Astrocyte (in vitro differentiated cells and primary cell): ENCODE data around the gene SMIM12. TPM values are rescaled to one million over a fixed set of nuclear protein-coding genes. Genes with fewer than 3 reads are reported as not detected.
A peak's percentile ranks its signal among the peaks of the same experiment; 100 is the strongest.

Experiments
- DNase-seq: peaks from one replicate; pipeline ENCODE4 v3.0.0-alpha.2; 2010; ENCODE audit warnings: low read depth
- FAIRE-seq: peaks from 2 replicates; lab custom pipeline; 2011; peaks lifted over from hg19 to GRCh38; lab: Jason Lieb, UNC
- H2AFZ ChIP-seq: 2 replicates; pipeline ENCODE4 v1.6.0; 2012; ENCODE audit warnings: low read depth, low read length, inconsistent platforms
- H3K27ac ChIP-seq: 2 replicates; pipeline ENCODE4 v1.5.1; 2011; ENCODE audit warnings: low read depth, low read length, inconsistent platforms
- H3K27me3 ChIP-seq: 2 replicates; pipeline ENCODE4 v1.6.0; 2011; ENCODE audit warnings: low read length, inconsistent platforms; ENCODE audit not compliant: insufficient read depth
- H3K36me3 ChIP-seq: 2 replicates; pipeline ENCODE4 v1.5.1; 2011; ENCODE audit warnings: low read length, inconsistent platforms; ENCODE audit not compliant: insufficient read depth
- H3K4me1 ChIP-seq: 2 replicates; pipeline ENCODE4 v1.5.1; 2011; ENCODE audit warnings: low read length, inconsistent platforms; ENCODE audit not compliant: insufficient read depth
- H3K4me2 ChIP-seq: 2 replicates; pipeline ENCODE4 v1.6.0; 2012; ENCODE audit warnings: low read length, inconsistent platforms
- H3K4me3 ChIP-seq: 2 replicates; pipeline ENCODE4 v1.5.1; 2011; ENCODE audit warnings: low read depth, mild to moderate bottlenecking, low read length, inconsistent platforms; ENCODE audit not compliant: insufficient read depth
- H3K79me2 ChIP-seq: 2 replicates; pipeline ENCODE4 v1.6.0; 2012; ENCODE audit warnings: mild to moderate bottlenecking, low read length, inconsistent platforms; ENCODE audit not compliant: insufficient read depth
- H3K9ac ChIP-seq: 2 replicates; pipeline ENCODE4 v1.6.0; 2012; ENCODE audit warnings: mild to moderate bottlenecking, low read length, inconsistent platforms
- H3K9me3 ChIP-seq: 2 replicates; pipeline ENCODE4 v1.5.1; 2012; ENCODE audit warnings: low read depth, mild to moderate bottlenecking, low read length, inconsistent platforms; ENCODE audit not compliant: insufficient read depth
- H4K20me1 ChIP-seq: 2 replicates; pipeline ENCODE4 v1.6.0; 2012; ENCODE audit warnings: low read length, inconsistent platforms; ENCODE audit not compliant: insufficient read depth
- H3K27ac Mint-ChIP-seq: one replicate; pipeline ENCODE4 v1.8.0; 2021; ENCODE audit warnings: mild to moderate bottlenecking, mixed read lengths; ENCODE audit not compliant: unreplicated experiment
- H3K27me3 Mint-ChIP-seq: one replicate; pipeline ENCODE4 v1.8.0; 2021; ENCODE audit warnings: low read depth, mixed read lengths; ENCODE audit not compliant: unreplicated experiment
- H3K36me3 Mint-ChIP-seq: one replicate; pipeline ENCODE4 v1.8.0; 2021; ENCODE audit warnings: low read depth, mixed read lengths; ENCODE audit not compliant: unreplicated experiment
- H3K4me1 Mint-ChIP-seq: one replicate; pipeline ENCODE4 v1.8.0; 2021; ENCODE audit warnings: low read depth, mixed read lengths; ENCODE audit not compliant: unreplicated experiment
- H3K4me3 Mint-ChIP-seq: one replicate; pipeline ENCODE4 v1.8.0; 2021; ENCODE audit warnings: mild to moderate bottlenecking, moderate library complexity, mixed read lengths; ENCODE audit not compliant: unreplicated experiment
- H3K9me3 Mint-ChIP-seq: one replicate; pipeline ENCODE4 v1.8.0; 2021; ENCODE audit warnings: mild to moderate bottlenecking, mixed read lengths; ENCODE audit not compliant: unreplicated experiment
- EZH2 ChIP-seq: IDR thresholded peaks from 2 replicates; pipeline ENCODE4 v1.6.1; 2012; ENCODE audit warnings: mild to moderate bottlenecking, low read length, inconsistent platforms; ENCODE audit not compliant: insufficient read depth
- total RNA-seq: library from RNA; stranded (reverse); gene quantifications from 2 replicates; pipeline ENCODE4 v1.2.1, GENCODE V29; 2021
- TF ChIP-seq, protein P1 (sequence below): IDR thresholded peaks from 2 replicates; pipeline ENCODE4 v1.5.1; 2011; ENCODE audit warnings: low read depth, mild to moderate bottlenecking, inconsistent platforms, low read length, moderate library complexity; ENCODE audit not compliant: insufficient read depth

The SMIM12 gene
- total RNA-seq, 1 donor from 2014 or later, result 43.6 TPM

DNA sequence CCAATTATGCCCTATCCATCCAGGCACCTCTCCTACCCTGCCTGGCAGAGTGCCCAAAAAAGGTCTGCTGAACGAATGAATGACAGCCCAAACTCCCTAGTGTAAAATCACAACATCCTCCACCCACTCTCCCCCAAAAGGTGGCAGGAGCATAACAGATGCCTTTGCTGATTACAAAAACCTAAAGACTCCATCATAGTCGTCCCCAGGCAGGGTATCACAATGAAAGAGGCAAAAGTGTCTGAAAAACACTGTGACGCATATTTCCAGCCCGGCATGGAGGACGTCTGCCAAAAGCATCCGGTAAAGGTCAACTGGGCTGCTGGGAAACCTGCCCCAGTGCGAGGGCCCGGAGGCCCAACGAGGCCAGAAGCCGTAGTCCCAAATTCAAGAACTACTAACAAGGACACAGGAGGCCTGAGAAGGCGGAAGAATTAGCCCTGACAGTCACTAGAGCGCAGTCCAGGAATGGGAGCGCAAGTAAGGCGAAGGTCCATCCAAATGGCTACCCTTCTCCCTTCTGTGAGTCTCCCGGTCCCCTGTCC lies 576 bp downstream of the SMIM12 start:
- Mint-ChIP-seq H3K4me3 (peak overlapping the region; percentile 98), H3K27ac (peak overlapping the region; percentile 91), H3K36me3 (peaks cover 5% of the 10 kb centered on the region), H3K4me1 (peaks cover 8% of the 10 kb centered on the region), H3K9me3 (no peaks in the 10 kb centered on the region), H3K27me3 (peaks cover 17% of the 10 kb centered on the region)
- Histone ChIP-seq H3K9me3 (no peaks in the 10 kb centered on the region), H3K9ac (peak overlapping the region; percentile 92), H3K4me1 (peaks cover 12% of the 10 kb centered on the region), H3K27me3 (peaks cover 4% of the 10 kb centered on the region), H3K36me3 (peaks cover 12% of the 10 kb centered on the region), H3K4me2 (peak overlapping the region; percentile 98), H3K79me2 (peaks cover 47% of the 10 kb centered on the region), H4K20me1 (peaks cover 35% of the 10 kb centered on the region), H3K4me3 (peak overlapping the region; percentile 84), H3K27ac (peak overlapping the region; percentile 67), H2AFZ (peak overlapping the region; percentile 83)
- peak; percentile 16 for DNase-seq
- no peak for FAIRE-seq
- TF ChIP-seq, protein P1, sequence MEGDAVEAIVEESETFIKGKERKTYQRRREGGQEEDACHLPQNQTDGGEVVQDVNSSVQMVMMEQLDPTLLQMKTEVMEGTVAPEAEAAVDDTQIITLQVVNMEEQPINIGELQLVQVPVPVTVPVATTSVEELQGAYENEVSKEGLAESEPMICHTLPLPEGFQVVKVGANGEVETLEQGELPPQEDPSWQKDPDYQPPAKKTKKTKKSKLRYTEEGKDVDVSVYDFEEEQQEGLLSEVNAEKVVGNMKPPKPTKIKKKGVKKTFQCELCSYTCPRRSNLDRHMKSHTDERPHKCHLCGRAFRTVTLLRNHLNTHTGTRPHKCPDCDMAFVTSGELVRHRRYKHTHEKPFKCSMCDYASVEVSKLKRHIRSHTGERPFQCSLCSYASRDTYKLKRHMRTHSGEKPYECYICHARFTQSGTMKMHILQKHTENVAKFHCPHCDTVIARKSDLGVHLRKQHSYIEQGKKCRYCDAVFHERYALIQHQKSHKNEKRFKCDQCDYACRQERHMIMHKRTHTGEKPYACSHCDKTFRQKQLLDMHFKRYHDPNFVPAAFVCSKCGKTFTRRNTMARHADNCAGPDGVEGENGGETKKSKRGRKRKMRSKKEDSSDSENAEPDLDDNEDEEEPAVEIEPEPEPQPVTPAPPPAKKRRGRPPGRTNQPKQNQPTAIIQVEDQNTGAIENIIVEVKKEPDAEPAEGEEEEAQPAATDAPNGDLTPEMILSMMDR, result no peak
- no peak for TF ChIP-seq EZH2

DNA sequence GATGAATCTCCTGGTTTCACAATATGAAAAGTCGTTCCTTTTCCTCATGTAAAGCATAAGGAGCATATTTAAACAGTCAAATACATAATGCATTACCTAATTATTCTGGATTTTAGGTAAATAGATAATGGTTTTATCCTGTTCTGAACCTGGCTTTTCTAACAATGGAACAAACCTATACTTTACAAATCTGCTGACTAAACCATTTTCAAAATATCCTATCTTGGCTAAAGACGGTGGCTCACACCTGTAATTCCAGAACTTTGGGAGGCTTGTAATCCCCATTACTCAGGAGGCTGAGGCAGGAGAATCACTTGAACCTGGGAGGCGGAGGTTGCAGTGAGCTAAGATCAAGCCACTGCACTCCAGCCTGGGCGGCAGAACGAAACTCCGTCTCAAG lies 2.9 kb downstream of the SMIM12 start:
- peaks cover 51% of the 10 kb centered on the region for H3K79me2 ChIP-seq
- Mint-ChIP-seq H3K27ac (no peak overlapping the region), H3K36me3 (peaks cover 6% of the 10 kb centered on the region), H3K4me3 (no peak overlapping the region), H3K27me3 (peaks cover 1% of the 10 kb centered on the region), H3K9me3 (no peaks in the 10 kb centered on the region), H3K4me1 (peaks cover 15% of the 10 kb centered on the region)
- no peak overlapping the region for H3K4me3 ChIP-seq
- H3K9me3 ChIP-seq, result no peaks in the 10 kb centered on the region
- FAIRE-seq, result no peak
- no peak overlapping the region for H3K27ac ChIP-seq
- H3K27me3 ChIP-seq, result no peaks in the 10 kb centered on the region
- no peak for TF ChIP-seq EZH2
- TF ChIP-seq, protein P1, result no peak
- H3K9ac ChIP-seq, result no peak overlapping the region
- peaks cover 18% of the 10 kb centered on the region for H3K36me3 ChIP-seq
- H3K4me2 ChIP-seq, result no peak overlapping the region
- DNase-seq, result no peak
- no peak overlapping the region for H2AFZ ChIP-seq
- peaks cover 52% of the 10 kb centered on the region for H4K20me1 ChIP-seq
- H3K4me1 ChIP-seq, result peaks cover 12% of the 10 kb centered on the region

DNA sequence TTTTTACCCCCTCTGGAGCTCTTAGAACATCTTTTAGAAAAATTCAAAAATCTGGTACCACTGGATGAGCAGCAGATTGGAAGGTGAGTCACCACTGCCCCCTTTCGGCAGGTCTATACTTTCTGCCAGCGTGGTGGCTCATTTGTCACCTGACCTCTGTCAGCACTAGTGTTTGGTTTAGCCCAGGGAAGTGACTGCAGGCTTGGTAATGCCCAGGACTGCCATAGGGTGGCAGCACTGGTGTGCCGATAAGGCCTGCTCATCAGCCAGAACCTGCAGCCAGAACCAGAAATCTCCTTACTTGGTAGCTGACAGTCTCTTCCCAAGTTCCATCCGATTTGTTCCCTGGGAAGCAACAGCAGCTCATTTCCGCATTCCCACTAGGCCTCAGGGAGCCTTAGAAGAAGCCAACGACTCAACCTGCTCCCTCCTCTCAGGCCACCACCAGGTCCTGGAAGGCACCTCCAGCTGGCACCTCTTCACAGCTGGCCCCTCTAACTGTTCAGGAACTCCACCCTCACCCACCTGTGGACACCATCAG lies 6.8 kb downstream of the SMIM12 start:
- H2AFZ ChIP-seq, result no peak overlapping the region
- peak; percentile 86 for DNase-seq
- Mint-ChIP-seq H3K9me3 (no peaks in the 10 kb centered on the region), H3K27ac (peak overlapping the region; percentile 48), H3K4me3 (peak overlapping the region; percentile 29), H3K4me1 (peaks cover 13% of the 10 kb centered on the region), H3K36me3 (peaks cover 13% of the 10 kb centered on the region), H3K27me3 (peaks cover 1% of the 10 kb centered on the region)
- H3K9ac ChIP-seq, result peak overlapping the region; percentile 1
- no peaks in the 10 kb centered on the region for H3K27me3 ChIP-seq
- H3K4me2 ChIP-seq, result no peak overlapping the region
- H3K4me3 ChIP-seq, result no peak overlapping the region
- peak; percentile 60 for FAIRE-seq
- H3K9me3 ChIP-seq, result no peaks in the 10 kb centered on the region
- H4K20me1 ChIP-seq, result peaks cover 70% of the 10 kb centered on the region
- no peaks in the 10 kb centered on the region for H3K4me1 ChIP-seq
- no peak overlapping the region for H3K27ac ChIP-seq
- TF ChIP-seq EZH2, result no peak
- TF ChIP-seq, protein P1, result peak; percentile 99
- peaks cover 41% of the 10 kb centered on the region for H3K79me2 ChIP-seq
- peaks cover 24% of the 10 kb centered on the region for H3K36me3 ChIP-seq
